ENCODE data around the gene IL12RB2. TPM values are rescaled to one million over a fixed set of nuclear protein-coding genes. Genes with fewer than 3 reads are reported as not detected.

IL12RB2 gene
- total RNA-seq, 1 donor from 2014 or later = 0.06 TPM

- H3K4me2 ChIP-seq = no peak overlapping the region
- no peaks in the 10 kb centered on the region for H3K79me2 ChIP-seq (ENCODE audit: low read depth)
- Mint-ChIP-seq H3K4me3 (no peak overlapping the region), H3K4me1 (no peaks in the 10 kb centered on the region), H3K9me3 (peaks cover 4% of the 10 kb centered on the region), H3K27ac (no peak overlapping the region), H3K27me3 (ENCODE audit: insufficient read depth, low read depth) (peaks cover 6% of the 10 kb centered on the region), H3K36me3 (no peaks in the 10 kb centered on the region)
- no peak overlapping the region for H3K4me3 ChIP-seq
- no peak overlapping the region for H3K9ac ChIP-seq
- H3K4me1 ChIP-seq = no peaks in the 10 kb centered on the region
- DNase-seq (ENCODE audit: low spot score) = no peak
- no peak overlapping the region for H2AFZ ChIP-seq (replicated peaks)
- H3K36me3 ChIP-seq = no peaks in the 10 kb centered on the region
- H4K20me1 ChIP-seq (ENCODE audit: low read depth) = no peaks in the 10 kb centered on the region
- H3F3A ChIP-seq (ENCODE audit: low read depth) = no peaks in the 10 kb centered on the region
- TF ChIP-seq EZH2phosphoT487 (IDR thresholded peaks at IDR 0.05) = no peak
- no peak for TF ChIP-seq CTCF (IDR thresholded peaks at IDR 0.05)
- TF ChIP-seq EZH2 (IDR thresholded peaks at IDR 0.05) = no peak
- no peaks in the 10 kb centered on the region for H3K9me3 ChIP-seq (ENCODE audit: low read depth)
- no peak overlapping the region for H3K27ac ChIP-seq
- H3K27me3 ChIP-seq = no peaks in the 10 kb centered on the region
Observed at GRCh38 chr1:67280696-67281095, 27.0 kb upstream of the IL12RB2 start.

- Histone ChIP-seq H3K36me3 (no peaks in the 10 kb centered on the region), H3K4me3 (no peak overlapping the region), H3F3A (ENCODE audit: low read depth) (no peaks in the 10 kb centered on the region), H3K9me3 (ENCODE audit: low read depth) (no peaks in the 10 kb centered on the region), H3K4me1 (no peaks in the 10 kb centered on the region), H3K27me3 (no peaks in the 10 kb centered on the region), H3K4me2 (no peak overlapping the region), H3K27ac (no peak overlapping the region), H4K20me1 (ENCODE audit: low read depth) (no peaks in the 10 kb centered on the region), H2AFZ (replicated peaks) (no peak overlapping the region), H3K79me2 (ENCODE audit: low read depth) (no peaks in the 10 kb centered on the region), H3K9ac (no peak overlapping the region)
- no peak for DNase-seq (ENCODE audit: low spot score)
- H3K27me3 Mint-ChIP-seq (ENCODE audit: insufficient read depth, low read depth) = peaks cover 6% of the 10 kb centered on the region
- TF ChIP-seq CTCF (IDR thresholded peaks at IDR 0.05) (no peak), EZH2 (IDR thresholded peaks at IDR 0.05) (no peak), EZH2phosphoT487 (IDR thresholded peaks at IDR 0.05) (no peak)
- H3K9me3 Mint-ChIP-seq = no peaks in the 10 kb centered on the region
- H3K27ac Mint-ChIP-seq = no peak overlapping the region
- no peak overlapping the region for H3K4me3 Mint-ChIP-seq
- H3K4me1 Mint-ChIP-seq = no peaks in the 10 kb centered on the region
- H3K36me3 Mint-ChIP-seq = no peaks in the 10 kb centered on the region
Observed at GRCh38 chr1:67281244-67281643, 26.4 kb upstream of the IL12RB2 start.

DNA sequence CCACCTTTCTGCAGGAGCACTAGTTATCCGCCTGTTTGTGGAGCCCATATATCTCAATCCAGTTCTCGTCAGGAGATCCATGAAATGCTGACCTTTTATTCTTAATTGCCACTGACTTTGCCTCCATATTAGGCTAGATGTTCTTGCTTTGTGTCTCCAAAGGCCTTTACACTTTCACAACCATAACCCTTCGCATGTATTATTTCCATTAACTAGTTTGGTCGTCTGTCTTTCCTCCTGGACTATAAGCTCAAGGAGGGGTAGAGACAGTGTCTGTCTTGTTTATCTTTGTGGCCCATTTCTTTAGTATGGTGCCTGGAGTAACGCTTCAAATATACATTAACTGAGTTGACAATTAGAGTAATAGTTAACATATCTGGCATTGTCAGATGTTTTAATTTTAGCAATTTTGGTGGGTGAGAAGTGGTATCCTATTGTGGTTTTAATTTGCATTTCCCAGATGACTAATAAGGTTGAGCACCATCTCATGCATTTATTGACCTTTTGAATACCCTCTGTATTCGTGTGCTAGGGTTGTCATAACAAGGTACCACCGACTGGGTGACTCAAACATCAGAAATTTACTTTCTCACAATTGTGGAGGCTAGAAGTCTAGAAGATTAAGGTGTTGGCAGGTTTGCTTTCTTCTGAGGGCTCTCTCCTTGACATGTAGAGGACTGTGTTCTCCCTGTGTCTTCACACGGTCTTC is 21.7 kb upstream of the IL12RB2 start:
- H3K27me3 ChIP-seq = no peaks in the 10 kb centered on the region
- H3K36me3 Mint-ChIP-seq = no peaks in the 10 kb centered on the region

More for the DNA sequence above, 21.7 kb upstream of the IL12RB2 start:
- no peak for DNase-seq (ENCODE audit: low spot score)
- Mint-ChIP-seq H3K4me3 (no peak overlapping the region), H3K9me3 (peaks cover 5% of the 10 kb centered on the region), H3K27me3 (ENCODE audit: insufficient read depth, low read depth) (peaks cover 4% of the 10 kb centered on the region), H3K4me1 (no peaks in the 10 kb centered on the region), H3K27ac (no peak overlapping the region)
- H3K4me3 ChIP-seq = no peak overlapping the region
- H3K9ac ChIP-seq = no peak overlapping the region
- no peak overlapping the region for H2AFZ ChIP-seq (replicated peaks)
- no peaks in the 10 kb centered on the region for H3K9me3 ChIP-seq (ENCODE audit: low read depth)
- H3F3A ChIP-seq (ENCODE audit: low read depth) = no peaks in the 10 kb centered on the region
- H3K79me2 ChIP-seq (ENCODE audit: low read depth) = no peaks in the 10 kb centered on the region
- H3K36me3 ChIP-seq = no peaks in the 10 kb centered on the region
- H3K4me1 ChIP-seq = no peaks in the 10 kb centered on the region
- H3K27ac ChIP-seq = no peak overlapping the region
- H4K20me1 ChIP-seq (ENCODE audit: low read depth) = no peaks in the 10 kb centered on the region
- H3K4me2 ChIP-seq = no peak overlapping the region
- TF ChIP-seq CTCF (IDR thresholded peaks at IDR 0.05) (no peak), EZH2phosphoT487 (IDR thresholded peaks at IDR 0.05) (no peak), EZH2 (IDR thresholded peaks at IDR 0.05) (no peak)

Data from neural progenitor cell (in vitro differentiated cells).